Measurements from ENCODE around the gene ZBTB47. TPM values are rescaled to one million over a fixed set of nuclear protein-coding genes. Genes with fewer than 3 reads are reported as not detected.

The ZBTB47 gene
- total RNA-seq, 1 experiment from 2014 or later: 8.1 TPM

DNA sequence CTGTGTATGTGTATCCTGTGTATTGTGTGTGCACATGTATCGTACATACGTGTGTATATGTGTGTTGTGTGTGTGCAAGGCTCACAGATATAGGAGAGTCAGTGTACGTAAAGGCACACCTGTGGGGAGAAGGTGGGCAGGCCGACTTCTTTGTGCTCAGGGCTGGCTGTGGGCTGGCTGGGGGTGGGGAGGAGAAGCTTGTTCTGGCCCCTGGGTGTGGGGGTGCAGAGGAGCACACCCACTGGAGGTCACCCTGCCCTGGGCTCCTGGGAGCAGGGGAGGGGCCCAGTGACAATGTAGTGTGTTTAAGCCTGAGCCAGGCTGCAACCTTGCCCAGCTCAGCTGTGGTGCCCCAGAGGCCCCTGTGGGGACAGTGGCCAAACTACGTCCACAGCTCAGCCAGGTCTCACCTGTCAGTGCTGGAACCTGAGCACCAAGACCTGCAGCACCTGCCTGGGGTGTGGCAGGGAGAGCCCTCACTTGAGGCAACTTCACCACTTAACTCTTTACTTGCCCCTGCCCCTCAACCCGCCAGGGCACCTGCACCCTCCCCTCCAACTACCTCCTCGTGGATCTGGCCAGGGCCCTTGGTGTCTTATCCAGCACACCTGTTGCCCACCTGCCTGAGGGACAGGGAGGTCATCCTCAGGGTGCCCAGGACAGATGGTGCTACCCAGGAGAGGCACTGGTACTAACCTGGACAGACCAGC, 51.7 kb downstream of the ZBTB47 start:
- no peak overlapping the region for H3K27ac ChIP-seq
- H3K79me2 ChIP-seq (ENCODE audit: low read depth): no peaks in the 10 kb centered on the region
- no TSS peak for BruUV-seq (replicated peaks)
- 0 out of 2 replicates have a peak, but pooled peaks cover 4% of the 10 kb centered on the region for H3K27me3 ChIP-seq (ENCODE audit: insufficient read depth, low read depth)
- no peak overlapping the region for H3K4me2 ChIP-seq
- no peaks in the 10 kb centered on the region for H3K9me3 ChIP-seq (ENCODE audit: insufficient read depth, low read depth)
- no peaks in the 10 kb centered on the region for H3K9me2 ChIP-seq (ENCODE audit: insufficient read depth)
- no peak overlapping the region for H3K4me3 ChIP-seq
- intact Hi-C loops (cut with micrococcal nuclease; ENCODE audit: unreplicated experiment): no loop called here
- H3F3A ChIP-seq (ENCODE audit: insufficient read depth, low read depth): no peaks in the 10 kb centered on the region
- no peaks in the 10 kb centered on the region for H3K4me1 ChIP-seq (replicated peaks; ENCODE audit: insufficient read depth)
- no peaks in the 10 kb centered on the region for H3K36me3 ChIP-seq (ENCODE audit: low read depth)
- TF ChIP-seq, protein P1, sequence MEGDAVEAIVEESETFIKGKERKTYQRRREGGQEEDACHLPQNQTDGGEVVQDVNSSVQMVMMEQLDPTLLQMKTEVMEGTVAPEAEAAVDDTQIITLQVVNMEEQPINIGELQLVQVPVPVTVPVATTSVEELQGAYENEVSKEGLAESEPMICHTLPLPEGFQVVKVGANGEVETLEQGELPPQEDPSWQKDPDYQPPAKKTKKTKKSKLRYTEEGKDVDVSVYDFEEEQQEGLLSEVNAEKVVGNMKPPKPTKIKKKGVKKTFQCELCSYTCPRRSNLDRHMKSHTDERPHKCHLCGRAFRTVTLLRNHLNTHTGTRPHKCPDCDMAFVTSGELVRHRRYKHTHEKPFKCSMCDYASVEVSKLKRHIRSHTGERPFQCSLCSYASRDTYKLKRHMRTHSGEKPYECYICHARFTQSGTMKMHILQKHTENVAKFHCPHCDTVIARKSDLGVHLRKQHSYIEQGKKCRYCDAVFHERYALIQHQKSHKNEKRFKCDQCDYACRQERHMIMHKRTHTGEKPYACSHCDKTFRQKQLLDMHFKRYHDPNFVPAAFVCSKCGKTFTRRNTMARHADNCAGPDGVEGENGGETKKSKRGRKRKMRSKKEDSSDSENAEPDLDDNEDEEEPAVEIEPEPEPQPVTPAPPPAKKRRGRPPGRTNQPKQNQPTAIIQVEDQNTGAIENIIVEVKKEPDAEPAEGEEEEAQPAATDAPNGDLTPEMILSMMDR (conservative IDR thresholded peaks at IDR 0.05): no peak
- no peak for TF ChIP-seq EZH2 (IDR thresholded peaks at IDR 0.05; ENCODE audit: low read depth)
- no peak overlapping the region for H2AFZ ChIP-seq
- H4K20me1 ChIP-seq (ENCODE audit: insufficient read depth): no peaks in the 10 kb centered on the region
- CTCF ChIA-PET: no interaction called here
- no peak for DNase-seq
- POLR2A ChIA-PET (ENCODE audit: unreplicated experiment): no interaction called here

- Histone ChIP-seq H3K4me3 (no peak overlapping the region), H3K27ac (no peak overlapping the region), H4K20me1 (ENCODE audit: insufficient read depth) (no peaks in the 10 kb centered on the region), H2AFZ (no peak overlapping the region), H3F3A (ENCODE audit: insufficient read depth, low read depth) (no peaks in the 10 kb centered on the region), H3K36me3 (ENCODE audit: low read depth) (no peaks in the 10 kb centered on the region), H3K9me2 (ENCODE audit: insufficient read depth) (no peaks in the 10 kb centered on the region), H3K4me1 (replicated peaks; ENCODE audit: insufficient read depth) (no peaks in the 10 kb centered on the region), H3K4me2 (no peak overlapping the region), H3K79me2 (ENCODE audit: low read depth) (no peaks in the 10 kb centered on the region), H3K9me3 (ENCODE audit: insufficient read depth, low read depth) (no peaks in the 10 kb centered on the region), H3K27me3 (ENCODE audit: insufficient read depth, low read depth) (0 out of 2 replicates have a peak, but pooled peaks cover 4% of the 10 kb centered on the region)
- TF ChIP-seq, protein P1 (conservative IDR thresholded peaks at IDR 0.05): no peak
- TF ChIP-seq EZH2 (IDR thresholded peaks at IDR 0.05; ENCODE audit: low read depth): no peak
- ChIA-PET CTCF (no interaction called here), POLR2A (ENCODE audit: unreplicated experiment) (interaction anchor here (0.6 kb wide), 1 partner anchor 451 kb away, joined by 4 read pairs; no protein-coding TSS in a partner anchor)
- intact Hi-C loops (cut with micrococcal nuclease; ENCODE audit: unreplicated experiment): no loop called here
- BruUV-seq (replicated peaks): no TSS peak
- no peak for DNase-seq
Measured at GRCh38 chr3:42705962-42706585, 52.6 kb downstream of the ZBTB47 start.

- Histone ChIP-seq H3K4me3 (no peak overlapping the region), H3K79me2 (ENCODE audit: low read depth) (no peaks in the 10 kb centered on the region), H3K36me3 (ENCODE audit: low read depth) (no peaks in the 10 kb centered on the region), H3K4me1 (replicated peaks; ENCODE audit: insufficient read depth) (no peaks in the 10 kb centered on the region), H3F3A (ENCODE audit: insufficient read depth, low read depth) (no peaks in the 10 kb centered on the region), H4K20me1 (ENCODE audit: insufficient read depth) (no peaks in the 10 kb centered on the region), H3K4me2 (no peak overlapping the region), H2AFZ (no peak overlapping the region), H3K9me3 (ENCODE audit: insufficient read depth, low read depth) (no peaks in the 10 kb centered on the region), H3K9me2 (ENCODE audit: insufficient read depth) (no peaks in the 10 kb centered on the region), H3K27ac (no peak overlapping the region), H3K27me3 (ENCODE audit: insufficient read depth, low read depth) (no peaks in the 10 kb centered on the region)
- ChIA-PET CTCF (no interaction called here), POLR2A (ENCODE audit: unreplicated experiment) (no interaction called here)
- BruUV-seq (replicated peaks): no TSS peak
- intact Hi-C loops (cut with micrococcal nuclease; ENCODE audit: unreplicated experiment): no loop called here
- DNase-seq: no peak
- no peak for TF ChIP-seq EZH2 (IDR thresholded peaks at IDR 0.05; ENCODE audit: low read depth)
- TF ChIP-seq, protein P1 (conservative IDR thresholded peaks at IDR 0.05): no peak
Measured at GRCh38 chr3:42706721-42707619, 53.5 kb downstream of the ZBTB47 start.
